HEK293T (cell line): ENCODE data around the gene PPEF2.

Source experiments
- ELF4 ChIP-seq: fragments of 450-650 bp; IDR thresholded peaks from 2 replicates; pipeline ENCODE4 v1.6.1; 2017; ENCODE audit warnings: antibody characterized with exemption
- FOXA1 ChIP-seq: fragments of 450-650 bp; IDR thresholded peaks from 2 replicates; pipeline ENCODE4 v1.6.1; 2016; ENCODE audit warnings: mild to moderate bottlenecking
- PKNOX1 ChIP-seq: fragments of 450-650 bp; IDR thresholded peaks from 2 replicates; pipeline ENCODE4 v1.6.1; 2016
- SP1 ChIP-seq: fragments of 450-650 bp; IDR thresholded peaks from 2 replicates; pipeline ENCODE4 v1.6.1; 2017
- TARDBP ChIP-seq: fragments of 450-650 bp; IDR thresholded peaks from 2 replicates; pipeline ENCODE4 v1.6.1; 2016

- TF ChIP-seq SP1 (no peak), PKNOX1 (no peak), FOXA1 (no peak), ELF4 (no peak), TARDBP (no peak)
These were observed 6.3 kb upstream of the PPEF2 start for GRCh38 chr4:75908555-75908954.
